Endothelial cell of umbilical vein (primary cell): ENCODE results near the gene CNTN2. TPM values are rescaled to one million over a fixed set of nuclear protein-coding genes. Genes with fewer than 3 reads are reported as not detected.

Experiments used
- BruUV-seq: library from RNA; stranded (reverse); fragments of 400-500 nt; replicated peaks from 2 replicates; lab custom pipeline; 2021; lab: Mats Ljungman, UMichigan
- CTCF ChIA-PET: fragments of 300-600, 350-600 bp; sonication (Branson Sonifier 250); formaldehyde crosslinking; loops from one replicate; lab custom pipeline; 2021; ENCODE audit warnings: antibody characterized with exemption, inconsistent platforms; lab: Charles Lee
- POLR2A ChIA-PET: fragments of 300-600, 350-600 bp; sonication (Branson Sonifier 250); formaldehyde crosslinking; loops from one replicate; lab custom pipeline; 2021; ENCODE audit warnings: antibody characterized with exemption, inconsistent platforms; lab: Charles Lee
- DNase-seq: peaks from one replicate; pipeline ENCODE4 v3.0.0-alpha.2; 2011; ENCODE audit warnings: low read depth, low spot score
- FAIRE-seq: peaks from 2 replicates; lab custom pipeline; 2011; peaks lifted over from hg19 to GRCh38; lab: Jason Lieb, UNC
- H2AFZ ChIP-seq: 2 replicates; pipeline ENCODE4 v1.6.0; 2012; ENCODE audit warnings: low read depth, low read length, control low read depth, inconsistent platforms
- H3K27ac ChIP-seq: 2 replicates; pipeline ENCODE4 v1.5.1; 2011; ENCODE audit warnings: low read depth, mild to moderate bottlenecking, control low read depth, low read length, moderate library complexity; ENCODE audit not compliant: insufficient read depth
- H3K27me3 ChIP-seq, 2 experiments: 2 replicates each; pipeline versions ENCODE4 v1.6.0 to v1.6.1; 2011; ENCODE audit warnings: low read length in 2 of 2, mixed read lengths in 1 of 2; ENCODE audit not compliant: control insufficient read depth in 2 of 2, insufficient read depth in 2 of 2
- H3K36me3 ChIP-seq, 2 experiments: 2 replicates in 1 of 2; 3 replicates in 1 of 2; pipeline ENCODE4 v1.5.1; 2011; ENCODE audit warnings: low read length in 2 of 2, mild to moderate bottlenecking in 1 of 2, moderate library complexity in 1 of 2; ENCODE audit not compliant: control insufficient read depth in 2 of 2, insufficient read depth in 2 of 2; ENCODE audit errors: extremely low read depth in 1 of 2
- H3K4me1 ChIP-seq: 3 replicates; pipeline ENCODE4 v1.5.1; 2011; ENCODE audit warnings: mild to moderate bottlenecking, low read length; ENCODE audit not compliant: control insufficient read depth, insufficient read depth; ENCODE audit errors: extremely low read depth
- H3K4me2 ChIP-seq: 2 replicates; pipeline ENCODE4 v1.6.1; 2011; ENCODE audit warnings: low read length, control low read depth, mixed read lengths; ENCODE audit not compliant: insufficient read depth
- H3K4me3 ChIP-seq, 3 experiments: fragments of 200-600 bp in 1 of 3; sonication (generic), shearing (Covaris generic) in 1 of 3; replicated peaks in 1 of 3; 2 replicates each; pipeline ENCODE4 v1.5.1; 2011 to 2016; ENCODE audit warnings: control low read depth in 3 of 3, low read length in 3 of 3, mild to moderate bottlenecking in 2 of 3, inconsistent platforms in 1 of 3, low read depth in 1 of 3, moderate library complexity in 1 of 3; ENCODE audit not compliant: insufficient read depth in 1 of 3
- H3K79me2 ChIP-seq: 2 replicates; pipeline ENCODE4 v1.6.0; 2012; ENCODE audit warnings: low read length, inconsistent platforms; ENCODE audit not compliant: control insufficient read depth, insufficient read depth
- H3K9ac ChIP-seq: replicated peaks from 2 replicates; pipeline ENCODE3; 2011; ENCODE audit warnings: low read length, control low read depth; ENCODE audit not compliant: insufficient read depth; ENCODE audit errors: extremely low read depth
- H3K9me1 ChIP-seq: replicated peaks from 3 replicates; pipeline ENCODE4 v1.6.0; 2011; ENCODE audit warnings: mild to moderate bottlenecking, low read length; ENCODE audit not compliant: control insufficient read depth, insufficient read depth; ENCODE audit errors: extremely low read depth
- H3K9me3 ChIP-seq: replicated peaks from 2 replicates; pipeline ENCODE4 v1.5.1; 2012; ENCODE audit warnings: low read length, inconsistent platforms; ENCODE audit not compliant: control insufficient read depth, insufficient read depth
- H4K20me1 ChIP-seq: replicated peaks from 2 replicates; pipeline ENCODE3; 2011; ENCODE audit warnings: mild to moderate bottlenecking, low read length; ENCODE audit not compliant: control insufficient read depth, insufficient read depth; ENCODE audit errors: extremely low read depth
- CTCF ChIP-seq, 2 donors: IDR thresholded peaks; 1 replicate in 1 of 2; 2 replicates in 1 of 2; pipeline ENCODE4 v1.5.1; 2011; ENCODE audit warnings: low read length in 2 of 2, mild to moderate bottlenecking in 2 of 2, moderate library complexity in 2 of 2, control low read depth in 1 of 2, inconsistent platforms in 1 of 2, low read depth in 1 of 2; ENCODE audit not compliant: insufficient read depth in 1 of 2; ENCODE audit errors: extremely low read depth in 1 of 2
- EZH2 ChIP-seq: IDR thresholded peaks from 2 replicates; pipeline ENCODE4 v1.6.1; 2012; ENCODE audit warnings: borderline replicate concordance, low read depth, mild to moderate bottlenecking, moderate library complexity, low read length, inconsistent platforms; ENCODE audit not compliant: severe bottlenecking
- FOS ChIP-seq: IDR thresholded peaks from 2 replicates; pipeline ENCODE4 v1.6.1; 2011; ENCODE audit warnings: mild to moderate bottlenecking, low read length, moderate library complexity, borderline replicate concordance; ENCODE audit not compliant: insufficient read depth
- GATA2 ChIP-seq: IDR thresholded peaks from 2 replicates; pipeline ENCODE4 v1.7.0; 2011; ENCODE audit warnings: low read depth, mild to moderate bottlenecking, moderate library complexity, mixed read lengths, low read length; ENCODE audit not compliant: insufficient read length, insufficient read depth
- JUN ChIP-seq: IDR thresholded peaks from 2 replicates; pipeline ENCODE4 v1.6.1; 2011; ENCODE audit warnings: borderline replicate concordance, low read depth; ENCODE audit not compliant: insufficient read length, insufficient read depth
- MAX ChIP-seq: IDR thresholded peaks from 2 replicates; pipeline ENCODE4 v1.6.1; 2011; ENCODE audit not compliant: insufficient read depth, insufficient read length
- MYC ChIP-seq: IDR thresholded peaks from one replicate; pipeline ENCODE4 v1.6.1; 2011; ENCODE audit warnings: mild to moderate bottlenecking, low read depth, low read length
- POLR2A ChIP-seq: IDR thresholded peaks from 2 replicates; pipeline ENCODE4 v1.6.1; 2012; ENCODE audit warnings: low read depth, mild to moderate bottlenecking, control low read depth, low read length
- POLR2AphosphoS5 ChIP-seq: IDR thresholded peaks from 2 replicates; pipeline ENCODE4 v1.6.1; 2012; ENCODE audit warnings: low read depth, mild to moderate bottlenecking, control low read depth, low read length, moderate library complexity; ENCODE audit not compliant: insufficient read depth
- dilution Hi-C: fragments of 300-500 bp; cut with MboI; formaldehyde crosslinking; loops from one replicate; pipeline ENCODE4 v1.15.0; 2019; ENCODE audit warnings: low sequenced_read_pairs; ENCODE audit not compliant: extremely low pct_ligation_motif_present
- intact Hi-C: fragments of 100-400 bp; cut with micrococcal nuclease; formaldehyde crosslinking; loops from one replicate; pipeline ENCODE4 v1.10.0; 2022
- polyA plus RNA-seq, 4 experiments: library from polyadenylated mRNA; depleted of rRNA in 3 of 4; stranded (reverse) in 3 of 4; unstranded in 1 of 4; fragments of >200 nt; gene quantifications; 2 replicates each; pipeline versions ENCODE4 v1.2.1 to v1.2.3, GENCODE V29; 2011 to 2012; ENCODE audit warnings: missing spikeins in 1 of 4
- total RNA-seq: library from RNA; stranded (reverse); gene quantifications from 2 replicates; pipeline ENCODE4 v1.2.3, GENCODE V29; 2021

The CNTN2 gene
- total and polyA plus RNA-seq, 2 donors (not counting 3 experiments of a cell fraction or from before 2014, with no cell fraction given) = not detected

GRCh38 chr1:205074084-205074483 is 31.1 kb downstream of the CNTN2 start:
- POLR2A ChIA-PET = no interaction called here
- BruUV-seq = no TSS peak
- no peak for FAIRE-seq
- Histone ChIP-seq H3K36me3 (no peaks in the 10 kb centered on the region), H3K27ac (no peak overlapping the region), H3K27me3 (no peaks in the 10 kb centered on the region), H3K4me3 (no peak overlapping the region), H4K20me1 (no peaks in the 10 kb centered on the region), H3K9me1 (no peaks in the 10 kb centered on the region), H3K4me1 (no peaks in the 10 kb centered on the region), H3K4me2 (no peak overlapping the region), H2AFZ (no peak overlapping the region), H3K9ac (no peak overlapping the region), H3K79me2 (no peaks in the 10 kb centered on the region), H3K9me3 (no peaks in the 10 kb centered on the region)
- no peak for DNase-seq
- CTCF ChIA-PET = interaction anchor here (5.3 kb wide), 1 partner anchor 12 kb away, joined by 63 read pairs; no protein-coding TSS in a partner anchor
- TF ChIP-seq EZH2 (no peak), JUN (no peak), FOS (no peak), MYC (no peak), POLR2A (no peak), CTCF (IDR thresholded peaks at IDR 0.05; ENCODE audit: extremely low read depth in 1 of 2, insufficient read depth in 1 of 2, low read depth in 1 of 2, low read length in 2 of 2) (no peak), GATA2 (no peak), POLR2AphosphoS5 (no peak), MAX (no peak)
- dilution Hi-C loops = no loop called here
- intact Hi-C loops = no loop called here
